ENCODE data around the gene BTNL9.
A peak's percentile ranks its signal among the peaks of the same experiment; 100 is the strongest.

The BTNL9 gene

DNA sequence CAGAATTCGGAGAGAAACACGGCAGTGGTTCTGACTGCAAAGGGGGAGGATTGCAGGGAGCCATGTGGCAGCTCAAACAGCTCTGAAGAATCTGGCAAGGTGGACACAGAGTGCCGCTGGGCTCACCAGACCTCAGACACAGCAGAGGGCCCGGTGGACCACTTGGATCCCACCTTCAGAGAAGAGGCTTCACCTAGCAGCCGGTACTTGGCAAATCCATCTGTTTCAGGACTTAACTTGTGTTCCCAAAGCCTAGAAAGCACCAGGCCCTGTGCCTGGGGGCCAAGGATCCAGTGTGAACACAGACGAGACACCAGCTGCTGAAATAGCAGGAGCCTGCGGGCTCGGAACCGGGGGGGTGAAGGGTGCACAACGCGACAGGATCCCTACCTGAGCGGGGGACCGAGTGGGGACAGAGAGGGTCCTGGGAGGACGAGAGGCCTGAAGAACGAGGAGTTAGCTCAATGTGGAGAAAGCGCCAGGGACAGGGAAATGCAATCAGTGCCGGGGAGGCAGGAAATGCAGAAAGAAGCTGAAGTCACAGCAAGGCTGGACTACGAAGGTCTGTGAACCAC is 44.6 kb downstream of the BTNL9 start:
- no peak for TF ChIP-seq CTCF (IDR thresholded peaks at IDR 0.05)
- no peaks in the 10 kb centered on the region for H3K36me3 ChIP-seq
- H3K27me3 ChIP-seq, result peaks cover 0 to 18% of the 10 kb centered on the region in 2 donors
- no peaks in the 10 kb centered on the region for H3K4me1 ChIP-seq
- H3K27ac ChIP-seq, result no peak overlapping the region
- DNase-seq, result no peak
- no peak overlapping the region for H3K4me3 ChIP-seq
- peaks cover 0 to 8% (median 0%) of the 10 kb centered on the region in 3 donors for H3K9me3 ChIP-seq
- intact Hi-C loops (cut with DNase I; ENCODE audit: low total_unique reads), result no loop called here

GRCh38 chr5:181086026-181086883 is 46.2 kb downstream of the BTNL9 start:
- H3K27ac ChIP-seq, result no peak overlapping the region
- intact Hi-C loops (cut with DNase I; ENCODE audit: low total_unique reads), result no loop called here
- peaks cover 0 to 8% (median 0%) of the 10 kb centered on the region in 3 donors for H3K9me3 ChIP-seq
- H3K4me1 ChIP-seq, result no peaks in the 10 kb centered on the region
- peaks cover 0 to 17% of the 10 kb centered on the region in 2 donors for H3K27me3 ChIP-seq
- DNase-seq, result no peak
- no peak for TF ChIP-seq CTCF (IDR thresholded peaks at IDR 0.05)
- H3K36me3 ChIP-seq, result no peaks in the 10 kb centered on the region
- H3K4me3 ChIP-seq, result no peak overlapping the region

- H3K27ac ChIP-seq, result no peak overlapping the region
- H3K4me3 ChIP-seq, result no peak overlapping the region
- peaks cover 0 to 16% of the 10 kb centered on the region in 2 donors for H3K27me3 ChIP-seq
- intact Hi-C loops (cut with DNase I; ENCODE audit: low total_unique reads), result no loop called here
- H3K9me3 ChIP-seq, result peaks cover 0 to 3% (median 0%) of the 10 kb centered on the region in 3 donors
- no peaks in the 10 kb centered on the region for H3K36me3 ChIP-seq
- no peaks in the 10 kb centered on the region for H3K4me1 ChIP-seq
- DNase-seq, result no peak
- no peak for TF ChIP-seq CTCF (IDR thresholded peaks at IDR 0.05)
Measured at GRCh38 chr5:181086884-181087205, 46.8 kb downstream of the BTNL9 start.

DNA sequence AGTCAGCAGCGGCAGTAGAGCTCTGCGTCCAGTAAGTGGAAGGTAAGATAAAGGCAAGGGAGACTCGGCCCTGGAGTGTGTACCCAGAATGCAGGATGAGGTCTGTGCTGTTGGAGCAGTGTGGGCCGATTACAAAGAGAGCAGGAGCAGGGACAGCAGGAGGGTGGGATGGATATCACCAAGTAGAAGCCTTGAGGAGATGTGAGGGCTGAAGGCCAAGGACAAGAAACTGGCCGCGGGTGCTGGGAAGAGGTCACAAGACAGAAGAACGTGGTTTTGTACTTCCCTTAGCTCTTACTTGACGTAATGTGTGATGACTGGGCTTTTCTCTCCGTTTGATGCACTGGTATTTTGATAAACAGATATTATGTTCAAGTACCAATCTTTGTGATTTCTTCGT is 47.2 kb downstream of the BTNL9 start:
- DNase-seq, result peak in 1 of 2 donors; percentile 49
- Histone ChIP-seq H3K4me1 (no peaks in the 10 kb centered on the region), H3K9me3 (no peaks in the 10 kb centered on the region), H3K27me3 (peaks cover 0 to 20% of the 10 kb centered on the region in 2 donors), H3K27ac (no peak overlapping the region), H3K4me3 (no peak overlapping the region), H3K36me3 (no peaks in the 10 kb centered on the region)
- intact Hi-C loops (cut with DNase I; ENCODE audit: low total_unique reads), result no loop called here
- no peak for TF ChIP-seq CTCF (IDR thresholded peaks at IDR 0.05)

DNA sequence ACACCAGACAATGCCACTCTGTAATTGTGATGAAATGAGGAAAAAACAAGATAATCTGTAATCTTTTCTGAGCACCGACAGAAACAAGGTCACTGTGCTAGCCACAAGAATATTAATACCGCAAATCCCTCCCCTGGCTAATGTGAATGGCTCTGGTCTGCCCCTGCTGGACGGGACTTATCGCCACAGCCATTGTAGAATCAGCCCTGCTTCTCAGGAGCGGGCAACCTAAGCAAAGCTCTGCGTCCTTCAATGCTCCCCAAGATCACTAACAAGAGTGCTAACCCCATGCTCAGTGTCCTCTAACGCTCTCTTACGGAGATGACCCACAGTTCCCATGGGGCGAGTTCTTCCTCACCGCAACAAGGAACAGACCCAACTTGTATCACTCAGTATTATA is 48.2 kb downstream of the BTNL9 start:
- H3K4me1 ChIP-seq, result no peaks in the 10 kb centered on the region
- H3K9me3 ChIP-seq, result no peaks in the 10 kb centered on the region
- no peak overlapping the region for H3K4me3 ChIP-seq
- H3K27ac ChIP-seq, result no peak overlapping the region
- TF ChIP-seq CTCF (IDR thresholded peaks at IDR 0.05), result no peak
- no peaks in the 10 kb centered on the region for H3K36me3 ChIP-seq
- intact Hi-C loops (cut with DNase I; ENCODE audit: low total_unique reads), result no loop called here
- H3K27me3 ChIP-seq, result peaks cover 0 to 29% of the 10 kb centered on the region in 2 donors
- DNase-seq, result no peak
